Measurements from ENCODE around the gene PTPRK.

The PTPRK gene

DNA sequence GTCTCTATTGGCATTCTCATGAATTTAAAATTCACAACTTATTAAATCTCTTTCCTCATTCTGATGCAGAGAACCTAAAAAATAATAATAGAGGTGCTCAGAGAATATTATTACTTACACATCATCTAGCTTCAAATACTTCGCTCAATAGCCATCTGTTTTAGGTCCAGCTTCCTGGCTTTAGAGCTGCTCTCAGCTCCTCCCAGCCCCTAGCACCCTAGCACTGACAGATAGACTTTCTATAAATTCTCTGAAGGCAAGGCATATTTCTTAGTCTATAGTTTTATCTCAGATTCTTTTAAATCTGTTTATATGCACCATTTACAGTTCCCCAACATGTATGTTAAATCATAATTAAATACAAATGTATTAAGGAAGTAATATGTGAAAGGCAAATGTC lies 281.3 kb downstream of the PTPRK start:
- DNase-seq, result no peak

DNA sequence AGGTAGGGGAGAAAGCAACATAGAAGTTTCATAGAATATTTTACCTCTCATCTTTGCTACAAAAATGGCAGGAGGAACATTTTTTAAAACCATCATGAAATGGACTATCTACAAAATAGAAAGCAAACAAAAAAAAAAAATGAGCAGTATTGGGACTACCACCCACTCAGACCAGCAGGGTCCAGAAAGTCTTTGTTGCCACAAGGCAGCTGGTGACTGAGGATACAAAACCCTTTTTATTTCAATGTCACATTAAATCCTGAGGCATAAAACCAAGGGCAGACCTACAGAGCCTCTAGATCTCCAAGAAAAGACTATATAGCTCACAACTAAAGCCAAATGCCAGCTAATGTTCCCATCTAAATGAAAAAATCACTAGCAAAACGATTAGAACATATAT lies 282.2 kb downstream of the PTPRK start:
- no peak for DNase-seq

- DNase-seq, result no peak
Measured at GRCh38 chr6:128235556-128235955, 284.8 kb downstream of the PTPRK start.

DNA sequence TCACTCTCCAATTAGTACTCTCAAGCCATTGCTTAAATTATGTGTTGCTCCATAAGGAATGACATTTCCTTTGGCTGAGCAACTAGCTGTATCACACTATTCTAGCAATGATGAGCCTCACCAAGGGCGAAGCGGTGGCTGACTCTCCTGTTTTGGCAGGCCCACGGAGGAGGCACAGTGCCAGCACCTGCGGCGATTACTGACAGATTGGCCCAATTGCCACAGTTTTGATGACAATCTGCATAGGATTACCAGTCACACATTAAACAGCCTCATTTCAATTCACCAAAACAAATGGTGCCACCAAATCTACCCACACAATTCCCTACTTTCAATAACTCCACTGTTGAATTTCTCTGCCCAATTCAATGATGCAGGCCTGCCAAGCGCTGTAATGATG lies 286.9 kb downstream of the PTPRK start:
- DNase-seq, result no peak

- DNase-seq, result no peak
Measured at GRCh38 chr6:128230267-128230989, 290.0 kb downstream of the PTPRK start.

GRCh38 chr6:128225612-128226011 lies 294.8 kb downstream of the PTPRK start:
- DNase-seq, result no peak

- DNase-seq, result no peak
Measured at GRCh38 chr6:128216917-128217316, 303.5 kb downstream of the PTPRK start.

GRCh38 chr6:128209771-128210170 lies 310.6 kb downstream of the PTPRK start:
- no peak for DNase-seq

DNA sequence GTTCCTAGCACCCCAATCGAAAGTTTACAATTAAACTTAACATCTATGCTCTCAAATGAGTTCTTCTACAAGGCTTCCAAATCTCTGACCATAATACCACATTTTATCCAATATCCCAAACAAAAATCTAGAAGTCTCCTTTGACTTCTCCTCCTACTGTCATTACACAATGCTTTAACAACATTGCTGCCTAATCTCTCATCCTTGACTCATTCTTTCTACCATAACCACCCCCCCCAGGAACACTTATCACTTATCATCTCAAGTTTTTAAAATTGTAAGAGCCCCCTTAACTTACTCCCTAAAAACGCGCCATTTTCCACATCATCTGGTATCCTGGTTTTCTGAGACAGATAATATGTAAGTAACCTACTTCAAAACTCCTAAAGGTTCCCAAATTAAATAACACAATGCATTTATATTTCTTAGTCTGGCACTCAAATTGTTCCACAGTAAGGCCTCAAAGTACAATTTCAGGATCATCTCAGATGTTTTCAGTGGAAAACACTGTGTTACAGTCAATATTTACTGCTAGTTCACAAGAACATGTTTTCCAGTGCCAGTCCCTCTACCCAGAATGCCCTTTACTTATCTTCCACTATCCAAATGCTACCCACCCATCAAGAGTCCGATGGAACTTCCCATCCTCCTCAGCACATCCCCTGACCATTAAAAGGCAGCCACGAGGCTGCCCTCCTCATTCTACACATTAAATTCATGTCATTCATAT lies 311.4 kb downstream of the PTPRK start:
- no peak for DNase-seq

- no peak for DNase-seq
Measured at GRCh38 chr6:128208078-128208477, 312.3 kb downstream of the PTPRK start.

GRCh38 chr6:128206610-128207426 lies 313.6 kb downstream of the PTPRK start:
- DNase-seq, result no peak

- DNase-seq, result no peak
Measured at GRCh38 chr6:128204616-128205015, 315.8 kb downstream of the PTPRK start.

GRCh38 chr6:128202169-128202765 lies 318.1 kb downstream of the PTPRK start:
- DNase-seq, result no peak

DNA sequence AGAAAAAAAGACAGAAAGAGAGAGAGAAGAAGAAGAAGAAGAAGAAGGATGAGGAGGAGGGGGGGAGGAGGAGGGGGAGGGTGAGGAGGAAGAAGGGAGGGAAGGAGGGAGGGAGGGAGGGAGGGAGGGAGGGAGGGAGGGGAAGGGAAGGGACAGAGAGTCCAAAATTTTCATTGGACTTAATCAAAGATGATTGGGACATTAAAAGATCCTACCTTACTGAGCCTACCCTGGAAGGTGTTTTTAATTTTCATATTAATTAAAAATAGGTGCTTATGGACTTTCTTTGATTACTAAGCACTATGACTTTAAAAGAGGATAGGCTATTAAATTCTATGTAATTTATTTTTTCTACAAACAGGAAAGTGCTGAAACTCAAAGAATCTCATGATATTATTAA lies 319.6 kb downstream of the PTPRK start:
- no peak for DNase-seq

GRCh38 chr6:128199461-128199860 lies 320.9 kb downstream of the PTPRK start:
- DNase-seq, result no peak

- DNase-seq, result no peak
Measured at GRCh38 chr6:128192972-128193371, 327.4 kb downstream of the PTPRK start.

- no peak for DNase-seq
Measured at GRCh38 chr6:128188678-128189077, 331.7 kb downstream of the PTPRK start.

DNA sequence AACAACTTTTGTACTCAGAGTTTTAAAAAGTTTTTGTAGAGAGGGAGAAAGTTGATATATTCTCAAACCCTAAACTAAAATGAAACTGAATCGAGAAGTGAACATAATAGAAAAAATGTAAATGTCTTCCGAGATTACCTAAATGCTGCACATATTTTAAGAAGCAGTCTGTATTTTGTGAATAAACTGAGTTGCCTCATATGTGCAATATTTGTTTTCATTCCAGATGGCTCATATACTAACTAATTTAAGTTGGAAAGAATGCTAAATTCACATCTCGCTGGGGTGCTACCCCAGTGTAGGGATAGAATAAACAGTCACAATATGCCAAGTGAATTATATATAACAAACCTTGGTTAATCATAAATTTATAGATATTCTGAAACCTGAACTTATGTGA lies 333.7 kb downstream of the PTPRK start:
- DNase-seq, result no peak

GRCh38 chr6:128179876-128180438 lies 340.4 kb downstream of the PTPRK start:
- DNase-seq, result no peak

DNA sequence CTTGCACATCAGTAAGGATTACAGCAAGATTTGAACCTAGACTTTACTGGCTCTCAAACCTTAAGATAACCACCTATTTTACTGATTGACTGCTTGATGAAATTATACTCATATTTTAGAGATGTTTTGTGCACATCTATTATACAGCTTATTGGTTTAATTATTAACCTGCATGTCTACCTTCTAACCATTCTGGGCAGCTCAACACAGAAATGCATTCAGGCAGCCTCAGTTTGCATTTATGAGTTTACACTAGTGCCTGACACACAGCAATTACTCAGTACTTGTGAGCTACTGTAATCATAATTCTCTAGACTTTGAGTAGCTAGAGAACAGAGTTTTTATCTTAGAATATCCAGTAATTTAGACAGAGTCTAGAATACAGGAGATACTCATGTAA lies 345.7 kb downstream of the PTPRK start:
- DNase-seq, result no peak

- DNase-seq, result no peak
Measured at GRCh38 chr6:128172752-128173682, 347.4 kb downstream of the PTPRK start.

GRCh38 chr6:128172081-128172480 lies 348.3 kb downstream of the PTPRK start:
- DNase-seq, result no peak

All from NK-92 treated with Interleukin-12 subunit alpha and Interleukin-12 subunit beta, amount 100 ng/mL, for 24 hours (cell line).